Esophagus muscularis mucosa (tissue), 4 donors: ENCODE measurements around the gene NUMA1. TPM values are rescaled to one million over a fixed set of nuclear protein-coding genes. Genes with fewer than 3 reads are reported as not detected.

Source experiments
- DNase-seq: peaks from one replicate; pipeline ENCODE4 v3.0.0-alpha.2; 2017; ENCODE audit errors: extremely low spot score
- H3K27ac ChIP-seq, 4 donors: fragments of 200-600 bp; sonication (generic); replicated peaks in 1 of 4; 1 replicate in 3 of 4; 2 replicates in 1 of 4; pipeline ENCODE4 v1.5.1; 2016 to 2019; ENCODE audit warnings: mild to moderate bottlenecking in 1 of 4
- H3K27me3 ChIP-seq, 4 donors: fragments of 200-600 bp; sonication (generic); one replicate each; pipeline versions ENCODE4 v1.5.1 to v1.6.0; 2016 to 2019
- H3K36me3 ChIP-seq, 4 donors: fragments of 200-600 bp; sonication (generic); one replicate each; pipeline ENCODE4 v1.5.1; 2016 to 2019
- H3K4me1 ChIP-seq, 4 donors: fragments of 200-600 bp; sonication (generic); one replicate each; pipeline ENCODE4 v1.5.1; 2016 to 2019
- H3K4me3 ChIP-seq, 4 donors: fragments of 200-600 bp; sonication (generic); 1 replicate in 2 of 4; 2 replicates in 2 of 4; pipeline ENCODE4 v1.5.1; 2016 to 2019; ENCODE audit warnings: mild to moderate bottlenecking in 4 of 4, moderate library complexity in 1 of 4
- H3K9me3 ChIP-seq, 4 donors: fragments of 200-600 bp; sonication (generic); 1 replicate in 3 of 4; 2 replicates in 1 of 4; pipeline ENCODE4 v1.5.1; 2016 to 2019
- CTCF ChIP-seq, 3 experiments: fragments of 200-600 bp in 2 of 3; fragments of 450-650 bp in 1 of 3; sonication (generic) in 2 of 3; IDR thresholded peaks; one replicate each; pipeline ENCODE4 v1.5.1; 2017 to 2019; ENCODE audit warnings: antibody characterized with exemption in 3 of 3, mild to moderate bottlenecking in 2 of 3, moderate library complexity in 1 of 3
- EP300 ChIP-seq: sonication (generic); formaldehyde crosslinking; IDR thresholded peaks from one replicate; pipeline ENCODE4 v1.6.1; 2017; ENCODE audit warnings: antibody characterized with exemption
- POLR2A ChIP-seq: fragments of 450-650 bp; IDR thresholded peaks from one replicate; pipeline ENCODE4 v1.6.1; 2017; ENCODE audit warnings: antibody characterized with exemption, moderate library complexity, mild to moderate bottlenecking, low read depth
- POLR2AphosphoS5 ChIP-seq, 2 donors: sonication (generic); formaldehyde crosslinking; IDR thresholded peaks; one replicate each; pipeline ENCODE4 v1.6.1; 2017; ENCODE audit warnings: antibody characterized with exemption in 2 of 2
- WGBS: methylation state at CpG from one replicate; pipeline ENCODE4 v1.1.5; 2018; 5-methylcytosine and 5-hydroxymethylcytosine counted together
- intact Hi-C: fragments of 100-400 bp; cut with DNase I; formaldehyde crosslinking; loops from one replicate; pipeline ENCODE4 v1.15.1; 2023
- total RNA-seq, 4 donors: library from RNA; depleted of rRNA; stranded (reverse); fragments of >200 nt; gene quantifications; one replicate each; pipeline versions ENCODE4 v1.1.0 to v1.2.1, GENCODE V29; 2016

The NUMA1 gene
- total RNA-seq, 4 donors from 2014 or later: 214 to 328 (median 272) TPM

GRCh38 chr11:72003776-72004171, 76.6 kb downstream of the NUMA1 start:
- DNase-seq: no peak
- TF ChIP-seq CTCF (IDR thresholded peaks at IDR 0.05): no peak
- TF ChIP-seq POLR2AphosphoS5 (IDR thresholded peaks at IDR 0.05): peak in 1 of 2 donors; percentile 1
- Histone ChIP-seq H3K4me3 (no peak overlapping the region), H3K27me3 (no peaks in the 10 kb centered on the region), H3K4me1 (peaks cover 23 to 61% (median 49%) of the 10 kb centered on the region in 4 donors), H3K27ac (peak overlapping the region in 1 of 4 donors; percentile 87), H3K9me3 (no peaks in the 10 kb centered on the region), H3K36me3 (peaks cover 64 to 80% (median 77%) of the 10 kb centered on the region in 4 donors)
- no CpG with 5 or more reads among the region's 20 CpGs for WGBS
- intact Hi-C loops: no loop called here

GRCh38 chr11:72002841-72003775, 77.2 kb downstream of the NUMA1 start:
- Histone ChIP-seq H3K27ac (peak overlapping the region in 2 of 4 donors; percentile 75 to 87), H3K4me3 (no peak overlapping the region), H3K9me3 (no peaks in the 10 kb centered on the region), H3K27me3 (no peaks in the 10 kb centered on the region), H3K36me3 (peaks cover 58 to 73% (median 71%) of the 10 kb centered on the region in 4 donors), H3K4me1 (peaks cover 27 to 67% (median 52%) of the 10 kb centered on the region in 4 donors)
- no peak for DNase-seq
- intact Hi-C loops: no loop called here
- TF ChIP-seq POLR2AphosphoS5 (IDR thresholded peaks at IDR 0.05): peak in 1 of 2 donors; percentile 9
- no peak for TF ChIP-seq EP300
- WGBS: 74% methylated on average over 12 of the region's 12 CpGs

- intact Hi-C loops: no loop called here
- Histone ChIP-seq H3K27ac (peak overlapping the region in 3 of 4 donors; percentile 74 to 87 (median 75)), H3K4me3 (no peak overlapping the region), H3K9me3 (no peaks in the 10 kb centered on the region), H3K4me1 (peaks cover 27 to 68% (median 52%) of the 10 kb centered on the region in 4 donors), H3K36me3 (peaks cover 47 to 68% (median 61%) of the 10 kb centered on the region in 4 donors), H3K27me3 (no peaks in the 10 kb centered on the region)
- TF ChIP-seq POLR2A (no peak), EP300 (no peak), CTCF (IDR thresholded peaks at IDR 0.05) (no peak), POLR2AphosphoS5 (IDR thresholded peaks at IDR 0.05) (peak in 1 of 2 donors; percentile 9)
- 49% methylated on average over 10 of the region's 10 CpGs for WGBS
- no peak for DNase-seq
Observed at GRCh38 chr11:72001834-72002591, 78.3 kb downstream of the NUMA1 start.

GRCh38 chr11:72001285-72001684, 79.1 kb downstream of the NUMA1 start:
- Histone ChIP-seq H3K9me3 (no peaks in the 10 kb centered on the region), H3K36me3 (peaks cover 40 to 65% (median 57%) of the 10 kb centered on the region in 4 donors), H3K27ac (peak overlapping the region; percentile 71 to 87 (median 74)), H3K4me3 (no peak overlapping the region), H3K4me1 (peaks cover 27 to 68% (median 52%) of the 10 kb centered on the region in 4 donors), H3K27me3 (no peaks in the 10 kb centered on the region)
- no peak for TF ChIP-seq POLR2AphosphoS5 (IDR thresholded peaks at IDR 0.05)
- TF ChIP-seq POLR2A: no peak
- no peak for TF ChIP-seq EP300
- TF ChIP-seq CTCF (IDR thresholded peaks at IDR 0.05): no peak
- intact Hi-C loops: no loop called here
- WGBS: 73% methylated on average over 8 of the region's 11 CpGs
- DNase-seq: no peak
